ENCODE measurements around the gene FRS3. TPM values are rescaled to one million over a fixed set of nuclear protein-coding genes. Genes with fewer than 3 reads are reported as not detected.
A peak's percentile ranks its signal among the peaks of the same experiment; 100 is the strongest.

The FRS3 gene, protein sequence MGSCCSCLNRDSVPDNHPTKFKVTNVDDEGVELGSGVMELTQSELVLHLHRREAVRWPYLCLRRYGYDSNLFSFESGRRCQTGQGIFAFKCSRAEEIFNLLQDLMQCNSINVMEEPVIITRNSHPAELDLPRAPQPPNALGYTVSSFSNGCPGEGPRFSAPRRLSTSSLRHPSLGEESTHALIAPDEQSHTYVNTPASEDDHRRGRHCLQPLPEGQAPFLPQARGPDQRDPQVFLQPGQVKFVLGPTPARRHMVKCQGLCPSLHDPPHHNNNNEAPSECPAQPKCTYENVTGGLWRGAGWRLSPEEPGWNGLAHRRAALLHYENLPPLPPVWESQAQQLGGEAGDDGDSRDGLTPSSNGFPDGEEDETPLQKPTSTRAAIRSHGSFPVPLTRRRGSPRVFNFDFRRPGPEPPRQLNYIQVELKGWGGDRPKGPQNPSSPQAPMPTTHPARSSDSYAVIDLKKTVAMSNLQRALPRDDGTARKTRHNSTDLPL
- total RNA-seq (2011; cell fraction: chromatin; rRNA removed; ENCODE audit: low replicate concordance) = 3.2 and 6.0 TPM in 2 replicates
- total RNA-seq (2011; cell fraction: nucleolus; rRNA removed) = 4.7 and 5.5 TPM in 2 replicates
- total RNA-seq (2011; cell fraction: nucleoplasm; rRNA removed) = 3.2 and 3.7 TPM in 2 replicates
- total RNA-seq (2014; rRNA removed) = 1.7 and 3.1 TPM in 2 replicates
- total RNA-seq (2014; rRNA removed; fragmentation: Illumina TruSeq; extraction: Trizol) = 0.45 and 1.0 TPM in 2 replicates
- total RNA-seq (2015; rRNA removed; fragmentation: Illumina TruSeq; extraction: Trizol) = 1.1 and 1.8 TPM in 2 replicates
- 3.1 and 3.3 TPM in 2 replicates for total RNA-seq (2021)
- polyA plus RNA-seq (2011; rRNA removed) = 3.0 and 4.2 TPM in 2 replicates
- 4.3 and 6.5 TPM in 2 replicates for polyA plus RNA-seq (2011; cell fraction: cytosol; rRNA removed)
- 8.1 and 10.8 TPM in 2 replicates for polyA plus RNA-seq (2011; cell fraction: nucleus; rRNA removed)
- polyA plus RNA-seq (2012) = 1.5 and 4.5 TPM in 2 replicates
- 1.6 and 3.0 TPM in 2 replicates for polyA plus RNA-seq (2014; fragmentation: Illumina TruSeq; extraction: Trizol)
- polyA plus RNA-seq (2014; fragmentation: Nextera tagmentation; extraction: Ambion mirVana) = under 1 TPM; 0.03 to 0.06 TPM
- 3.4 and 3.7 TPM in 2 replicates for polyA plus RNA-seq (2014; rRNA removed)
- 0.84 and 0.95 TPM in 2 replicates for polyA minus RNA-seq (2011; rRNA and poly(A)+ RNA removed)
- polyA minus RNA-seq (2011; cell fraction: cytosol; rRNA and poly(A)+ RNA removed) = 0.82 and 1.0 TPM in 2 replicates
- 1.6 and 1.8 TPM in 2 replicates for polyA minus RNA-seq (2011; cell fraction: nucleus; rRNA and poly(A)+ RNA removed)
- Bru-seq, nascent RNA = percentile 58 among the genes with signal in this experiment
- percentile 53 among the genes with signal in this experiment for BruChase-seq, experiment 1, labeled RNA remaining after a 2-hour chase
- BruChase-seq, experiment 2, labeled RNA remaining after a 6-hour chase = percentile 54 among the genes with signal in this experiment
- long read RNA-seq, experiment 1, partial matches to known transcripts = 0 of 1 reads
- long read RNA-seq, experiment 1, other reads (novel, unspliced or antisense) = 1 of 1 reads
- long read RNA-seq, experiment 2, partial matches to known transcripts = 0 of 6 reads
- long read RNA-seq, experiment 2, other reads (novel, unspliced or antisense) = 4 of 6 reads
- long read RNA-seq, experiment 3, partial matches to known transcripts = 1 of 2 reads
- long read RNA-seq, experiment 3, other reads (novel, unspliced or antisense) = 0 of 2 reads

DNA sequence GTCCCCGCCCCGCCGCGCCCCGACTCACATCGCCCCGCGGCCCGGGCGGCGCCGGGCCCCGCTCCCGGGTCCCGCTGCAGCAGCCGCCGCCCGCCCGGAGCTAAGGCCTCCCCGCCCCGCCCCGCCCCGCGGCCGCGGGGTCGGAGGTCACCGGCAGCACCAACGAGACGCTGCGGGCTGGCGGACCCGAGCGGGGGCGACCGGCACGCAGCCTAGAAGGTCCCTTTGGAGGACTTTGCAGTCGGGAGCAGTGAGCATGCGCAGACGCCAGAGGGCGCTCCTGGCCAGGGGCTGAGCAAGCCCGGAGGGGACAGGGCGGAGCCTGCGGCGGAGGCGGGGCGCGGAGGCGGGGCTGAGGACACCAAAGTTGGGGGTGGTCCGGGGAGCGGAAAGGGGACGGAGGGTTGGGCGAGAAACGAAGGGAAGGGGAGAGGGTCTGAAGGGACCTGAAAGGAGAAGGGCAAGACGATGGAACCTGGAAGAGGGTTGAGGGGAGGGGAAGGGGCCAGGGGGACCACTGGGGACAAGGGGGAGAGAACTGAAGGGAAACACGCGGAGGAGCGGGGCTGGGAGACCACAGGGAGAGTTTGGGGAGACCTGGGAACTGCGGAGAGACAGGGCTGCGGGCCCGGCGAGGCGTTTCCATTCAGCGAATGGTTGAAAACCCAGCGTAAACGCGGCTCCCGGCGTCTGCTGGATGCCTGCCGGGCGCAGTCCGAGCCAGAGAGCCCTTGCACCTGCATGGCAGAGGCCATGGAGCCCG lies at the start of gene FRS3:
Gene FRS3 (minus strand): TSS at position 113 of the 763 bp plus-strand sequence. CDS start 2,913 bp downstream, outside the sequence.
- peak; percentile 97 for FAIRE-seq
- BruUV-seq (replicated peaks) = no TSS peak
- ATAC-seq = peak; percentile 94
- peak within 1 kb of the TSS; percentile 92 for H3K4me2 ChIP-seq (ENCODE audit: insufficient read depth, low read length)
- H3K9me3 ChIP-seq (replicated peaks; ENCODE audit: control insufficient read depth, insufficient read depth, low read depth, low read length) = no peaks in the 10 kb centered on the region
- CTCF ChIA-PET (ENCODE audit: low intra/inter-chr PET ratio) = interaction anchor here (0.7 to 4.3 kb wide), 11 partner anchors 44 to 1097 kb away, joined by 3 to 50 read pairs (median 4); partner anchors contain the start of gene TFEB
- peak within 1 kb of the TSS; percentile 51; the same call in 2 of the 3 replicates for H3K27ac ChIP-seq (ENCODE audit: extremely low read depth, low read depth, low read length)
- H3K27me3 ChIP-seq (ENCODE audit: control insufficient read depth in 2 of 2, insufficient read depth in 2 of 2, low read length in 2 of 2) = no peaks in the 10 kb centered on the region
- H3K4me3 ChIP-seq = peak within 1 kb of the TSS; percentile 69
- intact Hi-C loops (cut with micrococcal nuclease) (loop anchor here (1.0 to 5.0 kb wide), 6 partner anchors 178 to 1097 kb away; partner anchors contain the start of genes MRPS10 and RPL7L1), in situ Hi-C loops (cut with MboI) (loop anchor here (10.0 kb wide), 1 partner anchor 445 kb away; no protein-coding TSS in a partner anchor)
- H3K79me2 ChIP-seq (ENCODE audit: control insufficient read depth, insufficient read depth, low read length) = peaks cover 6% of the 10 kb centered on the region; the same call in 1 of the 3 replicates
- peaks cover 10% of the 10 kb centered on the region; the same call in 2 of the 3 replicates for H3K36me3 ChIP-seq (ENCODE audit: control insufficient read depth, insufficient read depth, low read length)
- peak; percentile 98 to 99 (median 98) for DNase-seq (ENCODE audit: extremely low read depth in 1 of 4, low spot score in 3 of 4)
- peak within 1 kb of the TSS; percentile 90 for H2AFZ ChIP-seq (ENCODE audit: low read depth, low read length)
- no peaks in the 10 kb centered on the region; the same call in 1 of the 2 replicates for H4K20me1 ChIP-seq (replicated peaks; ENCODE audit: control insufficient read depth, insufficient read depth, low read length)
- peaks cover 17 to 27% of the 10 kb centered on the region in 2 experiments for H3K4me1 ChIP-seq (replicated peaks in 1 of 2; ENCODE audit: control insufficient read depth in 2 of 2, insufficient read depth in 2 of 2, low read length in 2 of 2)
- 0% methylated on average over 43 of the region's 73 CpGs for WGBS (ENCODE audit: insufficient coverage, low coverage, missing lambda C conversion rate)
- POLR2A ChIA-PET = interaction anchor here (0.5 kb wide), 1 partner anchor 17 kb away, joined by 3 read pairs; no protein-coding TSS in a partner anchor
- H3K9ac ChIP-seq (ENCODE audit: insufficient read depth in 1 of 2, low read depth in 2 of 2, low read length in 2 of 2) = peak within 1 kb of the TSS; percentile 67 to 91
- no peaks in the 10 kb centered on the region for H3K9me1 ChIP-seq (ENCODE audit: control insufficient read depth, insufficient read depth, low read length)
- TF ChIP-seq SIN3A (IDR thresholded peaks at IDR 0.05; ENCODE audit: borderline replicate concordance in 2 of 2, control insufficient read depth in 1 of 2, low read depth in 2 of 2, low read length in 2 of 2) (peak in 1 of 2 experiments; percentile 79; a peak in 2 of 4 replicates), GABPB2 (CRISPR knock-in tag; conservative IDR thresholded peaks at IDR 0.05) (no peak), GATAD2B (IDR thresholded peaks at IDR 0.05; ENCODE audit: borderline replicate concordance) (peak; percentile 95), GABPB1 (CRISPR knock-in tag; IDR thresholded peaks at IDR 0.05) (peak; percentile 86), HMGN3 (IDR thresholded peaks at IDR 0.05; ENCODE audit: borderline replicate concordance, extremely low read depth, insufficient read length, low read depth, low read length) (peak; percentile 89), ZNF232 (CRISPR knock-in tag; IDR thresholded peaks at IDR 0.05) (peak; percentile 26; the same call in 1 of the 2 replicates)
- TF ChIP-seq, protein P1, sequence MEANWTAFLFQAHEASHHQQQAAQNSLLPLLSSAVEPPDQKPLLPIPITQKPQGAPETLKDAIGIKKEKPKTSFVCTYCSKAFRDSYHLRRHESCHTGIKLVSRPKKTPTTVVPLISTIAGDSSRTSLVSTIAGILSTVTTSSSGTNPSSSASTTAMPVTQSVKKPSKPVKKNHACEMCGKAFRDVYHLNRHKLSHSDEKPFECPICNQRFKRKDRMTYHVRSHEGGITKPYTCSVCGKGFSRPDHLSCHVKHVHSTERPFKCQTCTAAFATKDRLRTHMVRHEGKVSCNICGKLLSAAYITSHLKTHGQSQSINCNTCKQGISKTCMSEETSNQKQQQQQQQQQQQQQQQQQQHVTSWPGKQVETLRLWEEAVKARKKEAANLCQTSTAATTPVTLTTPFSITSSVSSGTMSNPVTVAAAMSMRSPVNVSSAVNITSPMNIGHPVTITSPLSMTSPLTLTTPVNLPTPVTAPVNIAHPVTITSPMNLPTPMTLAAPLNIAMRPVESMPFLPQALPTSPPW (CRISPR knock-in tag; IDR thresholded peaks at IDR 0.05) = peak; percentile 88

Data from K562 (cell line).